WERI-Rb-1 (cell line): ENCODE measurements around the gene PRTFDC1.

Experiments used
- DNase-seq: peaks from one replicate; pipeline ENCODE4 v3.0.0-alpha.2; 2020
- H3K27ac ChIP-seq: fragments of 250-450 bp; sonication (Bioruptor Pico); 2 replicates; pipeline ENCODE4 v1.5.1; 2020; ENCODE audit warnings: mild to moderate bottlenecking, moderate library complexity
- H3K27me3 ChIP-seq: fragments of 250-450 bp; sonication (Bioruptor Pico); 2 replicates; pipeline ENCODE4 v1.5.1; 2021; ENCODE audit warnings: mild to moderate bottlenecking, low read depth, moderate library complexity; ENCODE audit not compliant: insufficient read depth, severe bottlenecking
- H3K36me3 ChIP-seq: fragments of 250-450 bp; sonication (Bioruptor Pico); 2 replicates; pipeline ENCODE4 v1.5.1; 2020; ENCODE audit warnings: mild to moderate bottlenecking, moderate library complexity
- H3K4me3 ChIP-seq: 2 replicates; pipeline ENCODE4 v1.5.1; 2011; ENCODE audit warnings: low read depth, mild to moderate bottlenecking, control low read depth, low read length
- H3K9me3 ChIP-seq: fragments of 250-450 bp; sonication (Bioruptor Pico); 2 replicates; pipeline ENCODE4 v1.5.1; 2021; ENCODE audit warnings: mild to moderate bottlenecking, moderate library complexity; ENCODE audit not compliant: severe bottlenecking
- TF ChIP-seq, protein P1 (sequence below): IDR thresholded peaks from 2 replicates; pipeline ENCODE4 v1.5.1; 2011; ENCODE audit warnings: low read depth, mild to moderate bottlenecking, control low read depth, inconsistent platforms, low read length

The PRTFDC1 gene

DNA sequence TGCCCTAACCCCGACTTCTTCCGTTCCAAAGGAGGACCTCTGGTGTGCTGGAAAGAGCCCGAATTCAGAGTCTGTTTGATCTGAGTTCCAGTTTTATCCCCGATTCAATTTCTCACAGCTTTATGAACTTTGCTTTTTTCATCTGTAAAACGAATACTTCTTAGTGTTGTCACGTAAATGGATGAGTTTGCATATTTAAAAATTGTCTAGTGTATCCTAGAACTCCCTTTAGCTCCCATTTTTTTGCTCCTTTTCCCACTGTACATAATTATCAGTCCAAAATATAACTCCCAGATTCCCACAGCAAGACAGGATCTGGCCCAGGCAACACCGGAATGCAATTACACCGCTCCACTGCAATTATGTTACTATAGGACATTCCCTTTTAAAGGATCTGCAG lies 148.0 kb downstream of the PRTFDC1 start:
- TF ChIP-seq, protein P1, sequence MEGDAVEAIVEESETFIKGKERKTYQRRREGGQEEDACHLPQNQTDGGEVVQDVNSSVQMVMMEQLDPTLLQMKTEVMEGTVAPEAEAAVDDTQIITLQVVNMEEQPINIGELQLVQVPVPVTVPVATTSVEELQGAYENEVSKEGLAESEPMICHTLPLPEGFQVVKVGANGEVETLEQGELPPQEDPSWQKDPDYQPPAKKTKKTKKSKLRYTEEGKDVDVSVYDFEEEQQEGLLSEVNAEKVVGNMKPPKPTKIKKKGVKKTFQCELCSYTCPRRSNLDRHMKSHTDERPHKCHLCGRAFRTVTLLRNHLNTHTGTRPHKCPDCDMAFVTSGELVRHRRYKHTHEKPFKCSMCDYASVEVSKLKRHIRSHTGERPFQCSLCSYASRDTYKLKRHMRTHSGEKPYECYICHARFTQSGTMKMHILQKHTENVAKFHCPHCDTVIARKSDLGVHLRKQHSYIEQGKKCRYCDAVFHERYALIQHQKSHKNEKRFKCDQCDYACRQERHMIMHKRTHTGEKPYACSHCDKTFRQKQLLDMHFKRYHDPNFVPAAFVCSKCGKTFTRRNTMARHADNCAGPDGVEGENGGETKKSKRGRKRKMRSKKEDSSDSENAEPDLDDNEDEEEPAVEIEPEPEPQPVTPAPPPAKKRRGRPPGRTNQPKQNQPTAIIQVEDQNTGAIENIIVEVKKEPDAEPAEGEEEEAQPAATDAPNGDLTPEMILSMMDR: no peak
- Histone ChIP-seq H3K9me3 (no peaks in the 10 kb centered on the region), H3K27ac (no peak overlapping the region), H3K27me3 (no peaks in the 10 kb centered on the region), H3K4me3 (no peak overlapping the region), H3K36me3 (no peaks in the 10 kb centered on the region)
- no peak for DNase-seq

- Histone ChIP-seq H3K36me3 (no peaks in the 10 kb centered on the region), H3K9me3 (no peaks in the 10 kb centered on the region), H3K27me3 (no peaks in the 10 kb centered on the region), H3K4me3 (no peak overlapping the region), H3K27ac (no peak overlapping the region)
- TF ChIP-seq, protein P1: no peak
- DNase-seq: no peak
Measured at GRCh38 chr10:24802378-24802777, 150.0 kb downstream of the PRTFDC1 start.

GRCh38 chr10:24800861-24801260 lies 151.5 kb downstream of the PRTFDC1 start:
- TF ChIP-seq, protein P1: no peak
- no peak overlapping the region for H3K27ac ChIP-seq
- DNase-seq: no peak
- H3K4me3 ChIP-seq: no peak overlapping the region
- H3K36me3 ChIP-seq: no peaks in the 10 kb centered on the region
- H3K27me3 ChIP-seq: no peaks in the 10 kb centered on the region
- no peaks in the 10 kb centered on the region for H3K9me3 ChIP-seq
